Measurements from ENCODE around the gene RARB.

- TF ChIP-seq EP300 (IDR thresholded peaks at IDR 0.05; ENCODE audit: low read depth in 2 of 2, low read length in 2 of 2) = no peak
- TF ChIP-seq EP300 (CRISPR knock-in tag; IDR thresholded peaks at IDR 0.05; ENCODE audit: borderline replicate concordance) = no peak
- TF ChIP-seq POLR2A (IDR thresholded peaks at IDR 0.05; ENCODE audit: insufficient read depth in 1 of 2, low read depth in 2 of 2, low read length in 2 of 2) = no peak
- TF ChIP-seq CTCF (CRISPR knock-in tag; IDR thresholded peaks at IDR 0.05) = no peak
- TF ChIP-seq MAZ (IDR thresholded peaks at IDR 0.05; ENCODE audit: borderline replicate concordance, low read depth, low read length) = no peak
- TF ChIP-seq MAZ (CRISPR knock-in tag; IDR thresholded peaks at IDR 0.05; ENCODE audit: low read depth) = no peak
- no peak for TF ChIP-seq GPBP1L1 (CRISPR knock-in tag; IDR thresholded peaks at IDR 0.05)
- no peak for TF ChIP-seq ZNF512 (CRISPR knock-in tag; IDR thresholded peaks at IDR 0.05)
- no peak for TF ChIP-seq ATF2 (CRISPR knock-in tag; IDR thresholded peaks at IDR 0.05)
- TF ChIP-seq ZNF709 (CRISPR knock-in tag; IDR thresholded peaks at IDR 0.05) = no peak
- no peak for TF ChIP-seq USF2 (IDR thresholded peaks at IDR 0.05; ENCODE audit: low read depth, low read length)
- TF ChIP-seq USF2 (CRISPR knock-in tag; IDR thresholded peaks at IDR 0.05; ENCODE audit: borderline replicate concordance) = no peak
- TF ChIP-seq ZBED4 (CRISPR knock-in tag; IDR thresholded peaks at IDR 0.05; ENCODE audit: borderline replicate concordance) = no peak
- TF ChIP-seq EZH2 (conservative IDR thresholded peaks at IDR 0.05; ENCODE audit: low read depth, low read length) = no peak
- TF ChIP-seq JUND (CRISPR knock-in tag; IDR thresholded peaks at IDR 0.05) = no peak
- TF ChIP-seq CBFB (CRISPR knock-in tag; IDR thresholded peaks at IDR 0.05) = no peak
- no peak for TF ChIP-seq CEBPB (IDR thresholded peaks at IDR 0.05; ENCODE audit: borderline replicate concordance, low read depth, low read length)
Measured at GRCh38 chr3:25586553-25586952, 158.5 kb downstream of the RARB start.

Data from HepG2 (cell line).